22Rv1 (cell line): Measurements from ENCODE around the gene PCNX1.
"Not testable (repeated sequence)": the region's sequence is repeated elsewhere in the genome, so short reads cannot be mapped to it uniquely, and the experiment has no call there.

Source experiments
- H3K27ac ChIP-seq: fragments of 450-650 bp; 2 replicates; pipeline ENCODE4 v1.5.1; 2017
- ZFX ChIP-seq: fragments of 450-650 bp; IDR thresholded peaks from 2 replicates; pipeline ENCODE4 v1.6.1; 2017; ENCODE audit warnings: antibody characterized with exemption, borderline replicate concordance
- TF ChIP-seq, protein P1 (sequence below): fragments of 450-650 bp; IDR thresholded peaks from 2 replicates; pipeline ENCODE4 v1.5.1; 2017; ENCODE audit warnings: mild to moderate bottlenecking

The PCNX1 gene

DNA sequence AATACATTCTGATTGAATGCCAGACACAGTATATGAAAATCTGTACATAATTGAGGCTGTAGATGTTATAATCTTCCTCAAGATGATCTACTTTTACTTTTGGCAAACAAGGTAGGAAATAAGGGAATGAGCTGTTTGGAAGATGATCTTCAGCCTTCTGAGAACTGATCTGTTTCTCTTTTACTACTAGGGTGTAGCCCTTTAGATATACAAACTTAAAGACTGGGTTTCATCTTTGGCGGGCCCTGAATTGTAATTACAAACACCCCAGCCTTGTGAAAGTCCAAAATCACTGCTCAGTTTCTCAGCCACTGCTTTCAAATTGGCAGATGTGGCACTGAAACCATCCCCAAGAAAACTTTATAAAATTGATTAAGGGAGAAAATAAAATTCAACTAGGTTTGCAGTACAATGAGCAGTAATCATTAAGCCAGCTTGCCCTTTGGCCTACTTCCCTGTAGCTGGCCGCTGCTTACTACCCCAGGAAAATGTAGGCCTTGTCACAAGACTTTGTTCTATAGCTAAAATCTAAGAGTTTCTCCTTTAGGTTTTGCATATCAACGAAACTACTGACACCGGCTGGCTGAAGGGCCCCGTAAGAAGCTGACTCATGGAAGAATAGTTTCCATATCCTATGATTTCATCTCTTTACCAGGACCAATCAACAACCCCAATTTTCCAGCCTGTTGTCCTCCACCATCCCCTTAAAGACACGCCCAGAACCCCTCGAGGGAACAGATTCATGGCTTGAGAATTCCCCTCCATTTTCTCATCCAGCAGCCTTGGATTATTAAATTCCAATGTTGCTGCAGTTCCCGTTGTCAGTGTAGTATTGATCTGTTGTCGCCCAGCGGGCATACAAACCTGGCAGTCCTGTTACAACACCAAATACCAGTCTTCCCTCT is 210.8 kb downstream of the PCNX1 start:
- no peak overlapping the region for H3K27ac ChIP-seq
- no peak for TF ChIP-seq ZFX
- TF ChIP-seq, protein P1, sequence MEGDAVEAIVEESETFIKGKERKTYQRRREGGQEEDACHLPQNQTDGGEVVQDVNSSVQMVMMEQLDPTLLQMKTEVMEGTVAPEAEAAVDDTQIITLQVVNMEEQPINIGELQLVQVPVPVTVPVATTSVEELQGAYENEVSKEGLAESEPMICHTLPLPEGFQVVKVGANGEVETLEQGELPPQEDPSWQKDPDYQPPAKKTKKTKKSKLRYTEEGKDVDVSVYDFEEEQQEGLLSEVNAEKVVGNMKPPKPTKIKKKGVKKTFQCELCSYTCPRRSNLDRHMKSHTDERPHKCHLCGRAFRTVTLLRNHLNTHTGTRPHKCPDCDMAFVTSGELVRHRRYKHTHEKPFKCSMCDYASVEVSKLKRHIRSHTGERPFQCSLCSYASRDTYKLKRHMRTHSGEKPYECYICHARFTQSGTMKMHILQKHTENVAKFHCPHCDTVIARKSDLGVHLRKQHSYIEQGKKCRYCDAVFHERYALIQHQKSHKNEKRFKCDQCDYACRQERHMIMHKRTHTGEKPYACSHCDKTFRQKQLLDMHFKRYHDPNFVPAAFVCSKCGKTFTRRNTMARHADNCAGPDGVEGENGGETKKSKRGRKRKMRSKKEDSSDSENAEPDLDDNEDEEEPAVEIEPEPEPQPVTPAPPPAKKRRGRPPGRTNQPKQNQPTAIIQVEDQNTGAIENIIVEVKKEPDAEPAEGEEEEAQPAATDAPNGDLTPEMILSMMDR = no peak

DNA sequence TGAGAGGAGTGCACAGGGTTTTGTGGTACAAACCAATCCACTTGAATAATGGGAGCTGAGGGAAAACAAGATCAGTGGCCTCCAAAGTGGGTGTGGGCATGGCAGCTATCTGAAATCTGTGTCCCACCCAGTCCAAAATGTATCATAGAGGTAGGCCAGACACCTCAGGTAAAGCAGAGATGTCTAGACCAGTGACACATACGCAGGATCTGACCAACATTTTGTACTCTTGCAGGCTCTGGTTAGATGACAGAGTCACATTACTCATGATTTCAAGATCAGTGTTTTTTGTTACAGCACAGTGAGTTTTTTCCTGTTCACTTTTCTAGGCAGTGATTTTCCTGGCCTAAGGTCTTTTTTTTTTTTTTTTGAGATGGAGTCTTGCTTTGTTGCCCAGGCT is 211.8 kb downstream of the PCNX1 start:
- TF ChIP-seq ZFX = no peak
- TF ChIP-seq, protein P1 = no peak
- H3K27ac ChIP-seq = no peak overlapping the region

DNA sequence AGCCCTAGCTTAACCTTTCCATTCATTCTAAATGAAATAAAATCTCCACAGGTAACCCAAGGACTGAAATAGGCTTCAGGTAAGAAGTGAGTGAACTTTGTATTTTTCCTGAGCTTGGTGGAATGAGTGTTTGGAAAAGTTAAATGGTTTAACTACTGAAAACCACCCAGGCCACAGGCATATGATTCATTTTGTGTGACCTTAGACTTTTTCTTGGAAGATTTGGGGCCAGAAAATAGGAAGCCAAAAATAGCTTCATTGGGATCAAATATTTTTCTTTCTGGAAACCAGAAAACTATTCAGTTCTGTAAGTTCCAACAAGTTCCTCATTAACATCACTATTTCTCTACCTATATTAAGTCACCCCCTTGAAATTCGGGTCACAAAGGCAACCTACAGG is 212.6 kb downstream of the PCNX1 start:
- TF ChIP-seq, protein P1 = no peak
- TF ChIP-seq ZFX = no peak
- H3K27ac ChIP-seq = no peak overlapping the region

DNA sequence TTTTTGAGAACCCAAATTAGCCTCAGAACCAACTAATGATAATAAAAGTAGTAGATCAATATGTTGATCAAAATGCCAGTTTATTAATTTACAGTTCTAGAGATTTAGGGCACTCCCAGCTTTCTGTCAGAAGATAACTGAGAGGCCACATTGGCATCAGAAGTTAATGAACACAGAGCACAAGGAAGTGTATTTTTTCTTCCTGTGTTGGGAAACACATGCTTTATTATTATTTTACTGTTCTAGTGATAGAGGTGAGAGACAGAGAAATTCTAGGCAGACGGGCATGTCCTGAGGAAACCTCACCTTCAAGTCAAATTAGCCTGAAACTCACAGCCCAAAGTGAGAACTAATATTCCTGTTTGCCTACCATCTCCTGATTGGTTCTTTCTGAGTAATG is 213.7 kb downstream of the PCNX1 start:
- no peak for TF ChIP-seq ZFX
- TF ChIP-seq, protein P1 = no peak
- H3K27ac ChIP-seq = no peak overlapping the region

DNA sequence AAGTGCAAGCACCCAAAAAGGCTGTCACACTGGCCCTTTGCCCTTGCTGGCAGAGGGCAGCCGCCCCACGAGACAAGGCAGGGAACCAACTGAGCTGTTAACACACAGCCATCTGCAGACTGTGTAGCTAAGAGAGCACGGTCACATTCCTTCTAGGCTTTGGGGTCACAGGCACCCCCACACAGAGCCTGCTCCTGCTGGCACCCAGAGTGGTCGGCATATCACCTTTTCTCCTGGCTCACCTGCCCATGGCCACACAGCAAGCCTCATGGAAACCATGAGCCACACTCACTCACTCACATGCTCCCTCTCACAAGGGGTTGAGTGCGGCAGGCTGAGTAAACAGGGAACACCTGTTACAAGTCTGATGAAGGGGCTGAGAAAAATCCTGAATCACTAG is 214.5 kb downstream of the PCNX1 start:
- no peak for TF ChIP-seq ZFX
- TF ChIP-seq, protein P1 = no peak
- no peak overlapping the region for H3K27ac ChIP-seq

DNA sequence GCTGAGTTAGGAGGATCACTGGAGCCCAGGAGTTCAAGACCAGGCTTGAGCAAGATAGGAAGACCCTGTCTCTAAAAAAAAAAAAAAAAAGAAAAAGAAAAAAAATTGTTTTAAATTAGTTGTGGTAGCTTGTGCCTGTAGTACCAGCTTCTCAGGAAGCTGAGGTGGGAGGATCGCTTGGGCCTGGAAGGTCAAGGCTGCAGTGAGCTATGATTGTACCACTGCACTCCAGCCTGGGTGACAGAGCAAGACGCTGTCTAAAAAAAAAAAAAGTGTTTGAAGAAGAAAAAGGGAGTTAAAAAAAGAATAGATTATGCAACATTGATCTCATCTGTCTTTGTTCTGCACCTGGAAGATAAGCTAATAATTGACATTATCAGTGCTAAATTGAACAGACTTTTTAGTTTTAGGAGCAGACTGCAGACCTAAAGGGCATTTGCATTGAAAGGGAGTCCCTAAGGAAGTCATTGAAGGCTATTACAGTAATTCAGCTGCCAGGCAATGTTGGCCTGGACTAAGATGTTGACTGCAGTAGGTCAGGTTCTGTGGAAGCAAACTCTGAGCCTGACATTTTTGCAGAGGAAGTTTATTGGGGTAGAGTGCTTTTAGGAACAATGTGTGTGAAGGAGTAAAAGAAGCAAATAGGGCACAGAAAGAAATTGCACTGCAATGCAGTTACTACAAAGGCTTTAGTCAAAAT is 215.8 kb downstream of the PCNX1 start:
- no peak for TF ChIP-seq ZFX
- TF ChIP-seq, protein P1 = no peak
- no peak overlapping the region for H3K27ac ChIP-seq

DNA sequence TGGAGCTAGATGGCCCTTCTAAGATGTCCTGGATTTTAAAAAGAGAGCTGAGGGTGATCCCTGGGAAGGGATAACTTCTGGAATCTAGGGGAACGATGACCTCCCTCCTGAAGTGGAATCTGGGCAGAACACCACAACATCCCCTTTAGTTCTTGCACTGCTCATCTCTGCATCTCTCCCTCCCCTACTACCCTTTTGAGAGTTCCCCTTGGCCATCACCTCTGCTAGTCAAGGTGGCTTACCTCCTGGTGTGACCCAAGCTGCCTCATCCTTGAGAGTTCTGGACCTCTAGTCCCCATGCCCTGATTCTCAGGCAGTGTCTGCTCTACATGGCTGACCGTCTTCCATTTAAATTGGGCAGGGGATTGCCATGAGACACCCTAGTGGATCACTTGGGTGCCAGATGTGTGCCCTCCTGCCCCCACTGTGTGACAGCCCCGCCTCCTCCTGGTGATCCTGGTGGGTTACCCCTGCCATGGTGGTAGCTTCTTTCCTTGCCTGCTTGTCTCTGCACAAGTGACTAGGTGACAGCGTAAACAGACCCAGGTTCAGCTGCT is 216.4 kb downstream of the PCNX1 start:
- TF ChIP-seq ZFX = no peak
- TF ChIP-seq, protein P1 = no peak
- no peak overlapping the region for H3K27ac ChIP-seq

DNA sequence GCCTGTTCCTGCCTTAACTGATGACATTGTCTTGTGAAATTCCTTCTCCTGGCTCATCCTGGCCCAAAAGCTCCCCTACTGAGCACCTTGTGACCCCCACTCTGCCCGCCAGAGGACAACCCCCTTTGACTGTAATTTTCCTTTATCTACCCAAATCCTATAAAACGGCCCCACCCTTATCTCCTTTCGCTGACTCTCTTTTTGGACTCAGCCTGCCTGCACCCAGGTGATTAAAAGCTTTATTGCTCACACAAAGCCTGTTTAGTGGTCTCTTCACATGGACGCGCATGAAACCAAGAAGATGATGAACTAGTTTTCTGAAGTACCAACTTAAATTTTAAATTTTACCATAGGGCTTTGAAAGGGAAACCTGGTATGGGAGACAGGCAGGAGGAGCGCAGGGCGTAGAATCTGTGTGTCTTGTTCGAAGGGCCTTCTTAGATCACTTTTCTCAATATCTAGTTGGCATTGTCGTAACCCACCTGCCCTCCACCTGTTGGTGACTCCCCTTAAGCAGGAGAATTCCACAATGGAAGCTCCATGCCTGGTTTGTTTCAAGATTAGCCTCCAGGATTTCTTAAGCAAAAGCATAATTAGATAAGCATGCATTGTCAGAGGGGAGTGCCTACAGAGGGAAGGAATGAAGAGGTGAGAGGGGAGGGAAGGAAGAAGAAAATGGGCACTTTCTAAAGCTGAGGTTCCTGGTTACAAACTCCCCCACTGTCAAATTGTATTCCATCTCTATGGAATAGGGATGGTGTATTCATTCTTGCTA is 222.6 kb downstream of the PCNX1 start:
- H3K27ac ChIP-seq = not testable (repeated sequence)
